KMS-11 (cell line): ENCODE data around the gene CTSD.
"Not testable (repeated sequence)": the region's sequence is repeated elsewhere in the genome, so short reads cannot be mapped to it uniquely, and the experiment has no call there.

Experiments used
- H2AFZ ChIP-seq: fragments of 200-600 bp; sonication (generic); 2 replicates; pipeline ENCODE4 v1.6.1; 2016; ENCODE audit warnings: antibody characterized with exemption, mixed run types, low read depth
- H3K27ac ChIP-seq: fragments of 200-600 bp; sonication (generic); 2 replicates; pipeline ENCODE4 v1.6.1; 2016; ENCODE audit warnings: mild to moderate bottlenecking, mixed run types
- H3K27me3 ChIP-seq: fragments of 200-600 bp; sonication (generic); 2 replicates; pipeline ENCODE4 v1.6.1; 2017; ENCODE audit warnings: mild to moderate bottlenecking, low read depth, mixed run types, moderate library complexity; ENCODE audit not compliant: insufficient read depth
- H3K36me3 ChIP-seq: fragments of 200-600 bp; sonication (generic); 2 replicates; pipeline ENCODE4 v1.6.1; 2017; ENCODE audit warnings: mild to moderate bottlenecking, mixed run types; ENCODE audit not compliant: insufficient read depth
- H3K4me1 ChIP-seq: fragments of 200-600 bp; sonication (generic); 2 replicates; pipeline ENCODE4 v1.6.1; 2016; ENCODE audit warnings: mild to moderate bottlenecking, low read depth, mixed run types; ENCODE audit not compliant: poor library complexity, severe bottlenecking
- H3K4me2 ChIP-seq: fragments of 200-600 bp; sonication (generic); 2 replicates; pipeline ENCODE4 v1.7.0; 2016; ENCODE audit warnings: mild to moderate bottlenecking, mixed run types
- H3K4me3 ChIP-seq: fragments of 200-600 bp; sonication (generic); IDR thresholded peaks from 2 replicates; pipeline ENCODE4 v1.6.1; 2017; ENCODE audit warnings: low read depth, low read length, mixed read lengths; ENCODE audit not compliant: insufficient read depth
- H3K79me2 ChIP-seq: fragments of 200-600 bp; sonication (generic); 2 replicates; pipeline ENCODE4 v1.6.1; 2016; ENCODE audit warnings: low read depth, mixed run types; ENCODE audit not compliant: insufficient read depth
- H3K9ac ChIP-seq: fragments of 200-600 bp; sonication (generic); 2 replicates; pipeline ENCODE4 v1.6.1; 2016; ENCODE audit warnings: mild to moderate bottlenecking, mixed run types
- H4K20me1 ChIP-seq: fragments of 200-600 bp; sonication (generic); 2 replicates; pipeline ENCODE4 v1.6.1; 2016; ENCODE audit warnings: mild to moderate bottlenecking, mixed run types; ENCODE audit not compliant: insufficient read depth
- CTCF ChIP-seq: fragments of 200-600 bp; sonication (generic); conservative IDR thresholded peaks from 2 replicates; pipeline ENCODE4 v1.6.1; 2017; ENCODE audit warnings: low read depth, mild to moderate bottlenecking, antibody characterized with exemption, low read length, moderate library complexity, mixed read lengths

Gene CTSD

GRCh38 chr11:1763796-1764661 lies at the start of gene CTSD:
Gene CTSD, minus strand, starts transcription at chr11:1763927. Its CDS starts 68 bp downstream, at chr11:1763859.
- Histone ChIP-seq H4K20me1 (no peaks in the 10 kb centered on the region), H3K27ac (no peak within 1 kb of the TSS), H2AFZ (peak within 1 kb of the TSS; percentile 96), H3K79me2 (no peaks in the 10 kb centered on the region), H3K27me3 (peaks cover 3% of the 10 kb centered on the region; the same call in 1 of the 2 replicates), H3K9ac (peak within 1 kb of the TSS; percentile 77), H3K36me3 (no peaks in the 10 kb centered on the region), H3K4me3 (no peak within 1 kb of the TSS), H3K4me2 (peak within 1 kb of the TSS; percentile 94), H3K4me1 (peaks cover 4% of the 10 kb centered on the region)
- no peak for TF ChIP-seq CTCF

- peaks cover 97% of the 10 kb centered on the region for H3K27me3 ChIP-seq
Observed at GRCh38 chr11:1813356-1813755, 49.6 kb upstream of the CTSD start.

GRCh38 chr11:1812801-1813200 lies 49.1 kb upstream of the CTSD start:
- Histone ChIP-seq H3K27me3 (peaks cover 94% of the 10 kb centered on the region), H2AFZ (no peak overlapping the region), H3K4me3 (no peak overlapping the region), H4K20me1 (no peaks in the 10 kb centered on the region), H3K4me2 (no peak overlapping the region), H3K36me3 (no peaks in the 10 kb centered on the region), H3K4me1 (no peaks in the 10 kb centered on the region), H3K27ac (no peak overlapping the region), H3K79me2 (no peaks in the 10 kb centered on the region), H3K9ac (no peak overlapping the region)
- no peak for TF ChIP-seq CTCF

More at GRCh38 chr11:1813356-1813755, 49.6 kb upstream of the CTSD start:
- not testable (repeated sequence) for H4K20me1 ChIP-seq, H3K4me1 ChIP-seq, H3K9ac ChIP-seq, H2AFZ ChIP-seq, H3K4me2 ChIP-seq, H3K36me3 ChIP-seq, H3K4me3 ChIP-seq, H3K79me2 ChIP-seq, H3K27ac ChIP-seq

GRCh38 chr11:1812274-1812673 lies 48.5 kb upstream of the CTSD start:
- no peak overlapping the region for H3K9ac ChIP-seq
- no peaks in the 10 kb centered on the region for H3K36me3 ChIP-seq
- H3K79me2 ChIP-seq: no peaks in the 10 kb centered on the region
- H3K4me2 ChIP-seq: no peak overlapping the region
- no peaks in the 10 kb centered on the region for H4K20me1 ChIP-seq
- H3K27me3 ChIP-seq: peaks cover 94% of the 10 kb centered on the region
- no peak overlapping the region for H3K27ac ChIP-seq
- no peak overlapping the region for H3K4me3 ChIP-seq
- H2AFZ ChIP-seq: no peak overlapping the region
- no peaks in the 10 kb centered on the region for H3K4me1 ChIP-seq
- TF ChIP-seq CTCF: no peak

- Histone ChIP-seq H3K27ac (no peak overlapping the region), H3K36me3 (no peaks in the 10 kb centered on the region), H4K20me1 (no peaks in the 10 kb centered on the region), H2AFZ (no peak overlapping the region), H3K9ac (no peak overlapping the region), H3K4me1 (no peaks in the 10 kb centered on the region), H3K4me3 (no peak overlapping the region), H3K79me2 (no peaks in the 10 kb centered on the region), H3K4me2 (no peak overlapping the region), H3K27me3 (peaks cover 96% of the 10 kb centered on the region)
- TF ChIP-seq CTCF: no peak
Observed at GRCh38 chr11:1810761-1811160, 47.0 kb upstream of the CTSD start.
